ENCODE measurements around the gene HOXC11.

Gene HOXC11

DNA sequence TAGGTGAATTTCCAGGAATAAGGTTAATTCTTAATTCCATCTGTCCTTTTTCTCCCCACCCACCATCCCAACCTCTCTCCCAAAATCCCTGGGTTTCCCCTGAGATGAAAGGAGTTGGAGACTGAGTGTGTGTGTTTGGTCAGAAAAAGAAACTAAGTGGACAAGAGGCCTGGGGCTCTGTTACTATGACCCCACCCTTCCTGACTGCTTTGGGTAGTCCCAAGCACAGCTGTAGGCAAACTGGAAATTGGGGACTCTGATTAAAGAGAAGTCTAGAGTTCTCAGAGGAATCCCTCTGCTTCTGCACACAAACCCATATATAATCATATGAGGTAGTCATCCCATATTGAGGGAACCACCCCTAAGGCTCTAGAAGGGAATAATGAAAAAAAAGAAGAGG lies 25.2 kb upstream of the HOXC11 start:
- TF ChIP-seq ISL1 (CRISPR knock-in tag; IDR thresholded peaks at IDR 0.05) (no peak), ZFP3 (CRISPR knock-in tag; IDR thresholded peaks at IDR 0.05) (no peak), ESRRG (CRISPR knock-in tag; IDR thresholded peaks at IDR 0.05) (no peak), ARNTL (CRISPR knock-in tag; IDR thresholded peaks at IDR 0.05; ENCODE audit: borderline replicate concordance, low read depth) (no peak), GLIS3 (CRISPR knock-in tag; IDR thresholded peaks at IDR 0.05) (no peak), CSDC2 (CRISPR knock-in tag; IDR thresholded peaks at IDR 0.05) (no peak), TOX (CRISPR knock-in tag; IDR thresholded peaks at IDR 0.05; ENCODE audit: borderline replicate concordance) (no peak), OSR1 (CRISPR knock-in tag; IDR thresholded peaks at IDR 0.05) (no peak), PPARA (CRISPR knock-in tag; IDR thresholded peaks at IDR 0.05; ENCODE audit: borderline replicate concordance) (no peak)
- TF ChIP-seq, protein P1, sequence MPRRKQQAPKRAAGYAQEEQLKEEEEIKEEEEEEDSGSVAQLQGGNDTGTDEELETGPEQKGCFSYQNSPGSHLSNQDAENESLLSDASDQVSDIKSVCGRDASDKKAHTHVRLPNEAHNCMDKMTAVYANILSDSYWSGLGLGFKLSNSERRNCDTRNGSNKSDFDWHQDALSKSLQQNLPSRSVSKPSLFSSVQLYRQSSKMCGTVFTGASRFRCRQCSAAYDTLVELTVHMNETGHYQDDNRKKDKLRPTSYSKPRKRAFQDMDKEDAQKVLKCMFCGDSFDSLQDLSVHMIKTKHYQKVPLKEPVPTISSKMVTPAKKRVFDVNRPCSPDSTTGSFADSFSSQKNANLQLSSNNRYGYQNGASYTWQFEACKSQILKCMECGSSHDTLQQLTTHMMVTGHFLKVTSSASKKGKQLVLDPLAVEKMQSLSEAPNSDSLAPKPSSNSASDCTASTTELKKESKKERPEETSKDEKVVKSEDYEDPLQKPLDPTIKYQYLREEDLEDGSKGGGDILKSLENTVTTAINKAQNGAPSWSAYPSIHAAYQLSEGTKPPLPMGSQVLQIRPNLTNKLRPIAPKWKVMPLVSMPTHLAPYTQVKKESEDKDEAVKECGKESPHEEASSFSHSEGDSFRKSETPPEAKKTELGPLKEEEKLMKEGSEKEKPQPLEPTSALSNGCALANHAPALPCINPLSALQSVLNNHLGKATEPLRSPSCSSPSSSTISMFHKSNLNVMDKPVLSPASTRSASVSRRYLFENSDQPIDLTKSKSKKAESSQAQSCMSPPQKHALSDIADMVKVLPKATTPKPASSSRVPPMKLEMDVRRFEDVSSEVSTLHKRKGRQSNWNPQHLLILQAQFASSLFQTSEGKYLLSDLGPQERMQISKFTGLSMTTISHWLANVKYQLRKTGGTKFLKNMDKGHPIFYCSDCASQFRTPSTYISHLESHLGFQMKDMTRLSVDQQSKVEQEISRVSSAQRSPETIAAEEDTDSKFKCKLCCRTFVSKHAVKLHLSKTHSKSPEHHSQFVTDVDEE (CRISPR knock-in tag; IDR thresholded peaks at IDR 0.05), result no peak
- TF ChIP-seq, protein P2, sequence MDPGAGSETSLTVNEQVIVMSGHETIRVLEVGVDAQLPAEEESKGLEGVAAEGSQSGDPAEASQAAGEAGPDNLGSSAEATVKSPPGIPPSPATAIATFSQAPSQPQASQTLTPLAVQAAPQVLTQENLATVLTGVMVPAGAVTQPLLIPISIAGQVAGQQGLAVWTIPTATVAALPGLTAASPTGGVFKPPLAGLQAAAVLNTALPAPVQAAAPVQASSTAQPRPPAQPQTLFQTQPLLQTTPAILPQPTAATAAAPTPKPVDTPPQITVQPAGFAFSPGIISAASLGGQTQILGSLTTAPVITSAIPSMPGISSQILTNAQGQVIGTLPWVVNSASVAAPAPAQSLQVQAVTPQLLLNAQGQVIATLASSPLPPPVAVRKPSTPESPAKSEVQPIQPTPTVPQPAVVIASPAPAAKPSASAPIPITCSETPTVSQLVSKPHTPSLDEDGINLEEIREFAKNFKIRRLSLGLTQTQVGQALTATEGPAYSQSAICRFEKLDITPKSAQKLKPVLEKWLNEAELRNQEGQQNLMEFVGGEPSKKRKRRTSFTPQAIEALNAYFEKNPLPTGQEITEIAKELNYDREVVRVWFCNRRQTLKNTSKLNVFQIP (CRISPR knock-in tag; IDR thresholded peaks at IDR 0.05; ENCODE audit: borderline replicate concordance, low read depth), result no peak
- TF ChIP-seq, protein P3, sequence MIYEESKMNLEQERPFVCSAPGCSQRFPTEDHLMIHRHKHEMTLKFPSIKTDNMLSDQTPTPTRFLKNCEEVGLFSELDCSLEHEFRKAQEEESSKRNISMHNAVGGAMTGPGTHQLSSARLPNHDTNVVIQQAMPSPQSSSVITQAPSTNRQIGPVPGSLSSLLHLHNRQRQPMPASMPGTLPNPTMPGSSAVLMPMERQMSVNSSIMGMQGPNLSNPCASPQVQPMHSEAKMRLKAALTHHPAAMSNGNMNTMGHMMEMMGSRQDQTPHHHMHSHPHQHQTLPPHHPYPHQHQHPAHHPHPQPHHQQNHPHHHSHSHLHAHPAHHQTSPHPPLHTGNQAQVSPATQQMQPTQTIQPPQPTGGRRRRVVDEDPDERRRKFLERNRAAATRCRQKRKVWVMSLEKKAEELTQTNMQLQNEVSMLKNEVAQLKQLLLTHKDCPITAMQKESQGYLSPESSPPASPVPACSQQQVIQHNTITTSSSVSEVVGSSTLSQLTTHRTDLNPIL (CRISPR knock-in tag; IDR thresholded peaks at IDR 0.05; ENCODE audit: low read depth), result no peak
- ATAC-seq, result no peak

DNA sequence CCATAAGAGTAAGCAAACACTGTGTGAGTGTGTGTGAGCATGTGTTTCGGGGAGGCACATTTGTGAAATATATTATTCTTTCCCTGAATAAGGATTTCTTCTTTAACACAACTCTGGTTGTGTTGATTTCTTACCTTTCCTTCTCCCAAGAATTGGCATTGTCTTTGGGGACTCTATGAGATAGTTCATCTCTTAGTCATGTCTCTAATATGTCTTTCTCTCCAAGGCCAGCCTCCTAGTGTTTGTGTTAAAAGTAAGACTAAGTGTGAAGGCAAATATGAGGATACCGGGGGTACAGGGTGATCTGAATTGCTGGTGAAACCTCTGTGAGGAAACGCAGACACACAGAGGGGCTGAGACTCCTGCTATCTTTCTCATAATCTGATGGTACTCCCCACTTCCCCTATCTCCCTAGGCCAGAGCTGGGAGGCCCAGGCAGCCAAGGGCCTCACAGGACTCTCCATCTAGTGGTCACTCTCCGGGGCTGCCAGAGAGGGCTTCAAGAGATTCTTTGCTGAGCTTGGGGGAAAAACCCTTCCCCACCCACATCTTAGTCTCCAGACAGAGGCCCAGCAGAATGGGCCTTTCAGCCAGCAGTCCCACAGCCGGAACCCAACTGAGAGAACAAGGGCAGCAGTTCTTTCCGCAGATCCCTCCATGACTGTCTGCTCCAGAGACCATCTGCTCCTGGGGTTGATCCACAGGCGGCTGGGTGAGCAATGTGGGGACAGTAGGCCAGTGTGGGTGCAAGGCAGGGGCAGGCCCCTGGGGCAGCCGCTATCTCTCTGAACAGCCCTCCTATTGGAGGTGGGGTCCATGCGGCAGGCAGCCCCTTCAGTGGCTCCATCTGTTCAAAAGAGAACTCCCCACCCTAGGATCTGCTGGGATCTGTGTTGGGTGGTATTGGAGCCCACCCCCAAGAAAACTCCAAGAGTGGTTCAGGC lies 24.0 kb upstream of the HOXC11 start:
- TF ChIP-seq, protein P4, sequence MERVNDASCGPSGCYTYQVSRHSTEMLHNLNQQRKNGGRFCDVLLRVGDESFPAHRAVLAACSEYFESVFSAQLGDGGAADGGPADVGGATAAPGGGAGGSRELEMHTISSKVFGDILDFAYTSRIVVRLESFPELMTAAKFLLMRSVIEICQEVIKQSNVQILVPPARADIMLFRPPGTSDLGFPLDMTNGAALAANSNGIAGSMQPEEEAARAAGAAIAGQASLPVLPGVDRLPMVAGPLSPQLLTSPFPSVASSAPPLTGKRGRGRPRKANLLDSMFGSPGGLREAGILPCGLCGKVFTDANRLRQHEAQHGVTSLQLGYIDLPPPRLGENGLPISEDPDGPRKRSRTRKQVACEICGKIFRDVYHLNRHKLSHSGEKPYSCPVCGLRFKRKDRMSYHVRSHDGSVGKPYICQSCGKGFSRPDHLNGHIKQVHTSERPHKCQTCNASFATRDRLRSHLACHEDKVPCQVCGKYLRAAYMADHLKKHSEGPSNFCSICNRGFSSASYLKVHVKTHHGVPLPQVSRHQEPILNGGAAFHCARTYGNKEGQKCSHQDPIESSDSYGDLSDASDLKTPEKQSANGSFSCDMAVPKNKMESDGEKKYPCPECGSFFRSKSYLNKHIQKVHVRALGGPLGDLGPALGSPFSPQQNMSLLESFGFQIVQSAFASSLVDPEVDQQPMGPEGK (CRISPR knock-in tag; IDR thresholded peaks at IDR 0.05; ENCODE audit: borderline replicate concordance), result no peak
- TF ChIP-seq ZNF70 (CRISPR knock-in tag; IDR thresholded peaks at IDR 0.05), result no peak
- no peak for TF ChIP-seq ZC3H10 (CRISPR knock-in tag; IDR thresholded peaks at IDR 0.05)
- no peak for TF ChIP-seq PPARA (CRISPR knock-in tag; IDR thresholded peaks at IDR 0.05; ENCODE audit: borderline replicate concordance)
- no peak for TF ChIP-seq ZNF8 (CRISPR knock-in tag; IDR thresholded peaks at IDR 0.05)
- TF ChIP-seq, protein P1 (CRISPR knock-in tag; IDR thresholded peaks at IDR 0.05), result no peak
- no peak for TF ChIP-seq RARB (CRISPR knock-in tag; IDR thresholded peaks at IDR 0.05)
- TF ChIP-seq TCF4 (CRISPR knock-in tag; IDR thresholded peaks at IDR 0.05; ENCODE audit: borderline replicate concordance), result no peak
- no peak for TF ChIP-seq BACH2 (CRISPR knock-in tag; IDR thresholded peaks at IDR 0.05; ENCODE audit: borderline replicate concordance)
- TF ChIP-seq CSDC2 (CRISPR knock-in tag; IDR thresholded peaks at IDR 0.05), result no peak
- TF ChIP-seq, protein P5, sequence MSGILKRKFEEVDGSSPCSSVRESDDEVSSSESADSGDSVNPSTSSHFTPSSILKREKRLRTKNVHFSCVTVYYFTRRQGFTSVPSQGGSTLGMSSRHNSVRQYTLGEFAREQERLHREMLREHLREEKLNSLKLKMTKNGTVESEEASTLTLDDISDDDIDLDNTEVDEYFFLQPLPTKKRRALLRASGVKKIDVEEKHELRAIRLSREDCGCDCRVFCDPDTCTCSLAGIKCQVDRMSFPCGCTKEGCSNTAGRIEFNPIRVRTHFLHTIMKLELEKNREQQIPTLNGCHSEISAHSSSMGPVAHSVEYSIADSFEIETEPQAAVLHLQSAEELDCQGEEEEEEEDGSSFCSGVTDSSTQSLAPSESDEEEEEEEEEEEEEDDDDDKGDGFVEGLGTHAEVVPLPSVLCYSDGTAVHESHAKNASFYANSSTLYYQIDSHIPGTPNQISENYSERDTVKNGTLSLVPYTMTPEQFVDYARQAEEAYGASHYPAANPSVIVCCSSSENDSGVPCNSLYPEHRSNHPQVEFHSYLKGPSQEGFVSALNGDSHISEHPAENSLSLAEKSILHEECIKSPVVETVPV (CRISPR knock-in tag; IDR thresholded peaks at IDR 0.05), result no peak
- TF ChIP-seq ZFP3 (CRISPR knock-in tag; IDR thresholded peaks at IDR 0.05), result no peak
- TF ChIP-seq ZNF565 (CRISPR knock-in tag; conservative IDR thresholded peaks at IDR 0.05; ENCODE audit: low read depth), result no peak
- no peak for TF ChIP-seq TOX (CRISPR knock-in tag; IDR thresholded peaks at IDR 0.05; ENCODE audit: borderline replicate concordance)
- no peak for ATAC-seq
